Osteoblast (primary cell): Measurements from ENCODE around the gene TMEM109. TPM values are rescaled to one million over a fixed set of nuclear protein-coding genes. Genes with fewer than 3 reads are reported as not detected.

Source experiments
- DNase-seq: peaks from one replicate; pipeline ENCODE4 v3.0.0; 2011; ENCODE audit warnings: low spot score, mixed read lengths; ENCODE audit not compliant: insufficient read length; ENCODE audit errors: missing footprints
- H2AFZ ChIP-seq: 2 replicates; pipeline ENCODE4 v1.6.0; 2011; ENCODE audit warnings: mild to moderate bottlenecking, low read length
- H3K27ac ChIP-seq: 2 replicates; pipeline ENCODE4 v1.5.1; 2011; ENCODE audit warnings: mild to moderate bottlenecking, low read depth, low read length, moderate library complexity
- H3K27me3 ChIP-seq: 2 replicates; pipeline ENCODE4 v1.6.0; 2012; ENCODE audit warnings: mild to moderate bottlenecking, control low read depth, inconsistent platforms, low read length, moderate library complexity; ENCODE audit not compliant: insufficient read depth
- H3K36me3 ChIP-seq: 2 replicates; pipeline ENCODE4 v1.5.1; 2011; ENCODE audit warnings: mild to moderate bottlenecking, low read length, control low read depth, moderate library complexity; ENCODE audit not compliant: insufficient read depth
- H3K4me1 ChIP-seq: 2 replicates; pipeline ENCODE4 v1.5.1; 2011; ENCODE audit warnings: mild to moderate bottlenecking, low read length, control low read depth, moderate library complexity; ENCODE audit not compliant: insufficient read depth
- H3K4me2 ChIP-seq: 2 replicates; pipeline ENCODE4 v1.6.0; 2011; ENCODE audit warnings: mild to moderate bottlenecking, low read length; ENCODE audit not compliant: insufficient read depth
- H3K4me3 ChIP-seq: fragments of 200-600 bp; sonication (generic); 3 replicates; pipeline ENCODE4 v1.5.1; 2012; ENCODE audit warnings: mild to moderate bottlenecking, low read length, inconsistent platforms; ENCODE audit not compliant: insufficient read depth
- H3K79me2 ChIP-seq: 2 replicates; pipeline ENCODE4 v1.6.0; 2012; ENCODE audit warnings: mild to moderate bottlenecking, low read length, control low read depth, inconsistent platforms; ENCODE audit not compliant: insufficient read depth
- H3K9me3 ChIP-seq: 2 replicates; pipeline ENCODE4 v1.5.1; 2011; ENCODE audit warnings: low read depth, low read length, control low read depth
- H4K20me1 ChIP-seq: 2 replicates; pipeline ENCODE4 v1.6.0; 2012; ENCODE audit warnings: mild to moderate bottlenecking, low read length, control low read depth; ENCODE audit not compliant: insufficient read depth
- total RNA-seq: library from RNA; depleted of rRNA; stranded (reverse); fragments of >200 nt; gene quantifications from 2 replicates; pipeline ENCODE4 v1.2.3, GENCODE V29; 2012
- TF ChIP-seq, protein P1 (sequence below): IDR thresholded peaks from 2 replicates; pipeline ENCODE4 v1.5.1; 2011; ENCODE audit warnings: mild to moderate bottlenecking, low read depth, low read length, moderate library complexity; ENCODE audit errors: extremely low read depth

The TMEM109 gene
- total RNA-seq, 1 donor, result 36.6 TPM

DNA sequence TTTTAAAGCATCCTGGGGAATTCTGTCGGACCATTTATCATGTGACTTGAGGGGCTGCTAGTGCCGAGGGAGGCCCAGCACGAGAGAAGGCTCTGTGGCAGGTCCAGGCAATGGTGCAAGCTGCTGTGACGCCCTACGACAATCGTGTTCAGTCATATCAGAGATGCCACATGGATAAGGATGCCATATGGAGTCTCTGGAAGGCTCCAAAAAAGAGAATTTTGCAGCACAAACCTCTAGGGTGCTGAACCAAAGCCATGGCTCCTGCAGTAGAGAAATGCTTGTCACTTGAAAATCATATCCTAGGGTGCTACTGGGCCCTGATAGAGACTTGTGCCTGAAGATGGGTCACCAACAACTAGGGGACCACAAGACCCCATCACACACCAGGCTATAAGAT lies 50.8 kb downstream of the TMEM109 start:
- H4K20me1 ChIP-seq, result no peaks in the 10 kb centered on the region
- H3K27ac ChIP-seq, result no peak overlapping the region
- H3K4me2 ChIP-seq, result no peak overlapping the region
- DNase-seq, result no peak
- no peak overlapping the region for H2AFZ ChIP-seq
- no peaks in the 10 kb centered on the region for H3K4me1 ChIP-seq
- H3K36me3 ChIP-seq, result no peaks in the 10 kb centered on the region
- no peaks in the 10 kb centered on the region for H3K9me3 ChIP-seq
- TF ChIP-seq, protein P1, sequence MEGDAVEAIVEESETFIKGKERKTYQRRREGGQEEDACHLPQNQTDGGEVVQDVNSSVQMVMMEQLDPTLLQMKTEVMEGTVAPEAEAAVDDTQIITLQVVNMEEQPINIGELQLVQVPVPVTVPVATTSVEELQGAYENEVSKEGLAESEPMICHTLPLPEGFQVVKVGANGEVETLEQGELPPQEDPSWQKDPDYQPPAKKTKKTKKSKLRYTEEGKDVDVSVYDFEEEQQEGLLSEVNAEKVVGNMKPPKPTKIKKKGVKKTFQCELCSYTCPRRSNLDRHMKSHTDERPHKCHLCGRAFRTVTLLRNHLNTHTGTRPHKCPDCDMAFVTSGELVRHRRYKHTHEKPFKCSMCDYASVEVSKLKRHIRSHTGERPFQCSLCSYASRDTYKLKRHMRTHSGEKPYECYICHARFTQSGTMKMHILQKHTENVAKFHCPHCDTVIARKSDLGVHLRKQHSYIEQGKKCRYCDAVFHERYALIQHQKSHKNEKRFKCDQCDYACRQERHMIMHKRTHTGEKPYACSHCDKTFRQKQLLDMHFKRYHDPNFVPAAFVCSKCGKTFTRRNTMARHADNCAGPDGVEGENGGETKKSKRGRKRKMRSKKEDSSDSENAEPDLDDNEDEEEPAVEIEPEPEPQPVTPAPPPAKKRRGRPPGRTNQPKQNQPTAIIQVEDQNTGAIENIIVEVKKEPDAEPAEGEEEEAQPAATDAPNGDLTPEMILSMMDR, result no peak
- no peak overlapping the region for H3K4me3 ChIP-seq
- peaks cover 27% of the 10 kb centered on the region for H3K27me3 ChIP-seq
- H3K79me2 ChIP-seq, result no peaks in the 10 kb centered on the region

DNA sequence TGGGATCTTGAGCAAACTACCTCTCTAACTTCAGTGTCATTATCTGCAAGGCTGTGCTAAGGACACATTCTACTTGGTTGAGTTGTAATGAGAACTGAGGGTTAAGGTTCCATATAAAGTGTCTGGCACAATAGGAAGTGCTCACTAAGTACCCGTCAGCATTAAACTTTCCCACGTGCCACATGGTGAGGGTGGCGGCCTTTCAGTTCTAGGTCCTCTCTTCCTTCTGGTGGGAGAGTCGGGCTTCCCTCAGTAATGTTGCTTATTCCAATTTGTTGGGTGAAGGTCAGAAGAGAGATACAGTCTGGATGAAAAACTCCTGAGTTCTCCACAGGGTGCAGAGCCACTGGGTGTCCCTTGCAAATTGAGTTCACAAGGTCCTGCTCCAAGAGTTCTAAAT lies 52.9 kb downstream of the TMEM109 start:
- H3K4me3 ChIP-seq, result no peak overlapping the region
- H2AFZ ChIP-seq, result no peak overlapping the region
- no peak for DNase-seq
- H4K20me1 ChIP-seq, result no peaks in the 10 kb centered on the region
- no peaks in the 10 kb centered on the region for H3K9me3 ChIP-seq
- no peaks in the 10 kb centered on the region for H3K79me2 ChIP-seq
- H3K4me2 ChIP-seq, result no peak overlapping the region
- no peaks in the 10 kb centered on the region for H3K36me3 ChIP-seq
- H3K27ac ChIP-seq, result no peak overlapping the region
- no peaks in the 10 kb centered on the region for H3K4me1 ChIP-seq
- TF ChIP-seq, protein P1, result no peak
- H3K27me3 ChIP-seq, result peaks cover 18% of the 10 kb centered on the region

DNA sequence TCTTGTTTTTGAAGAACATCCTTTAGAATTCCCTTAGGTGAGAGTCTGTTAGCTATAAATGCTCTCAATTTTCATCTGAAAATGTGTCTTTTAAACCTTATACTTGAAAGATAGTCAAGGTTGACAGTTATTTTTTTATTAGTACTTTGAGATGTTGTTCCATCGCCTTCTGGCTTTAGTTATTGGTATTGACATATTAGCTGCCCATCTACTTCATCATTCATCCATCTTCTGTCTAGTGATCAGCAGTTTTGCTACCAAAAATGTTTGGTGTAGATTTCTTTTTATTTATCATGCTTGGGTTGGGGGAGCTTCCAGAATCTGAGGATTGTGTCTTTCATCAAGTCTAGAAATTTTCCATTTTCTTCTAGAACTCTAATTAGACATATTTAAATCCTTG lies 54.3 kb downstream of the TMEM109 start:
- Histone ChIP-seq H2AFZ (no peak overlapping the region), H3K4me2 (no peak overlapping the region), H3K79me2 (no peaks in the 10 kb centered on the region), H3K4me1 (no peaks in the 10 kb centered on the region), H3K9me3 (no peaks in the 10 kb centered on the region), H4K20me1 (no peaks in the 10 kb centered on the region), H3K4me3 (no peak overlapping the region), H3K36me3 (no peaks in the 10 kb centered on the region), H3K27me3 (peaks cover 15% of the 10 kb centered on the region), H3K27ac (no peak overlapping the region)
- DNase-seq, result no peak
- TF ChIP-seq, protein P1, result no peak

DNA sequence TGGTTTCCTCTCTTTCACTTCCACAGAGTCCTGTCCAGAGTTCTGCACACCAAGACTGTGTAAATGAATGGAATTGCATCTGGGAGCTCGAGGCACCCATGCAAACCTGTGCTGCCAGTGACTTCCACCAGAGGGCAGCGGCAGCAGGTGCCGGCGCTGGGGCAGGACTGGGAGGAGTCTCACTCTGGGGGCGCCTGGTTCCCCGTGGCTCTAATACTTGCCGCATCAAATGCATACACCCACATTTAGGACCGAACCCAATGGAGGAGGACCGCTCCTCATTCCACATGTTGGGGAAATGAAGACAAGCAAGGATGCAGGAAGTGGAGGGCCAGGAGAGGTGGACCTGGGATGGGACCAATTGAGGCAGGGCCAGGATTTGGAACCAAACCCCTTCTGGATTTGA lies 56.4 kb downstream of the TMEM109 start:
- no peaks in the 10 kb centered on the region for H4K20me1 ChIP-seq
- peaks cover 15% of the 10 kb centered on the region for H3K27me3 ChIP-seq
- H3K79me2 ChIP-seq, result no peaks in the 10 kb centered on the region
- H3K36me3 ChIP-seq, result no peaks in the 10 kb centered on the region
- TF ChIP-seq, protein P1, result peak; percentile 87
- no peak overlapping the region for H3K4me2 ChIP-seq
- H3K4me1 ChIP-seq, result no peaks in the 10 kb centered on the region
- H3K9me3 ChIP-seq, result no peaks in the 10 kb centered on the region
- H2AFZ ChIP-seq, result no peak overlapping the region
- peak; percentile 93 for DNase-seq
- no peak overlapping the region for H3K4me3 ChIP-seq
- H3K27ac ChIP-seq, result no peak overlapping the region
